Stimulated activated naive CD8-positive, alpha-beta T cell treated with anti-CD3 and anti-CD28 coated beads, Interleukin-15, Interleukin-2, amounts not matched to agents 100 ng/mL and 50 ng/mL, for 24 hours (primary cell): ENCODE measurements around the gene ST3GAL3.
A peak's percentile ranks its signal among the peaks of the same experiment; 100 is the strongest.

Experiments
- H3K27ac Mint-ChIP-seq: one replicate; pipeline ENCODE4 v1.8.0; 2021; ENCODE audit warnings: mild to moderate bottlenecking, mixed read lengths
- H3K27me3 Mint-ChIP-seq: one replicate; pipeline ENCODE4 v1.8.0; 2021; ENCODE audit warnings: mixed read lengths
- H3K36me3 Mint-ChIP-seq: one replicate; pipeline ENCODE4 v1.8.0; 2021; ENCODE audit warnings: low read depth, mixed read lengths
- H3K4me1 Mint-ChIP-seq: one replicate; pipeline ENCODE4 v1.8.0; 2021; ENCODE audit warnings: low read depth, mixed read lengths
- H3K4me3 Mint-ChIP-seq: one replicate; pipeline ENCODE4 v1.8.0; 2021; ENCODE audit warnings: mild to moderate bottlenecking, mixed read lengths
- H3K9me3 Mint-ChIP-seq: one replicate; pipeline ENCODE4 v1.8.0; 2021; ENCODE audit warnings: mixed read lengths

ST3GAL3 gene

GRCh38 chr1:43882763-43883162 is 175.4 kb downstream of the ST3GAL3 start:
- Mint-ChIP-seq H3K4me3 (no peak overlapping the region), H3K4me1 (no peaks in the 10 kb centered on the region), H3K27me3 (no peaks in the 10 kb centered on the region), H3K9me3 (no peaks in the 10 kb centered on the region), H3K36me3 (no peaks in the 10 kb centered on the region), H3K27ac (no peak overlapping the region)

- H3K27ac Mint-ChIP-seq = no peak overlapping the region
- H3K9me3 Mint-ChIP-seq = no peaks in the 10 kb centered on the region
- H3K27me3 Mint-ChIP-seq = no peaks in the 10 kb centered on the region
Observed at GRCh38 chr1:43883321-43883720, 176.0 kb downstream of the ST3GAL3 start.

GRCh38 chr1:43885279-43885801 is 178.0 kb downstream of the ST3GAL3 start:
- H3K27me3 Mint-ChIP-seq = no peaks in the 10 kb centered on the region
- no peak overlapping the region for H3K27ac Mint-ChIP-seq
- H3K36me3 Mint-ChIP-seq = no peaks in the 10 kb centered on the region
- no peaks in the 10 kb centered on the region for H3K9me3 Mint-ChIP-seq
- H3K4me3 Mint-ChIP-seq = no peak overlapping the region
- no peaks in the 10 kb centered on the region for H3K4me1 Mint-ChIP-seq

More at GRCh38 chr1:43883321-43883720, 176.0 kb downstream of the ST3GAL3 start:
- Mint-ChIP-seq H3K4me3 (no peak overlapping the region), H3K4me1 (no peaks in the 10 kb centered on the region), H3K36me3 (no peaks in the 10 kb centered on the region)

- Mint-ChIP-seq H3K27me3 (no peaks in the 10 kb centered on the region), H3K36me3 (no peaks in the 10 kb centered on the region), H3K4me3 (no peak overlapping the region), H3K9me3 (no peaks in the 10 kb centered on the region), H3K4me1 (no peaks in the 10 kb centered on the region), H3K27ac (no peak overlapping the region)
Observed at GRCh38 chr1:43887748-43888147, 180.4 kb downstream of the ST3GAL3 start.

GRCh38 chr1:43890815-43891214 is 183.5 kb downstream of the ST3GAL3 start:
- Mint-ChIP-seq H3K27me3 (no peaks in the 10 kb centered on the region), H3K27ac (no peak overlapping the region), H3K4me1 (no peaks in the 10 kb centered on the region), H3K36me3 (no peaks in the 10 kb centered on the region), H3K9me3 (no peaks in the 10 kb centered on the region), H3K4me3 (no peak overlapping the region)

GRCh38 chr1:43893006-43893405 is 185.7 kb downstream of the ST3GAL3 start:
- Mint-ChIP-seq H3K9me3 (no peaks in the 10 kb centered on the region), H3K36me3 (peaks cover 5% of the 10 kb centered on the region), H3K27me3 (no peaks in the 10 kb centered on the region), H3K27ac (no peak overlapping the region), H3K4me3 (no peak overlapping the region), H3K4me1 (no peaks in the 10 kb centered on the region)

GRCh38 chr1:43898981-43899380 is 191.6 kb downstream of the ST3GAL3 start:
- Mint-ChIP-seq H3K27me3 (no peaks in the 10 kb centered on the region), H3K4me1 (no peaks in the 10 kb centered on the region), H3K4me3 (no peak overlapping the region), H3K27ac (no peak overlapping the region), H3K9me3 (no peaks in the 10 kb centered on the region), H3K36me3 (peaks cover 7% of the 10 kb centered on the region)

GRCh38 chr1:43900386-43900785 is 193.1 kb downstream of the ST3GAL3 start:
- H3K4me1 Mint-ChIP-seq = no peaks in the 10 kb centered on the region
- H3K4me3 Mint-ChIP-seq = no peak overlapping the region
- H3K36me3 Mint-ChIP-seq = peaks cover 7% of the 10 kb centered on the region
- H3K9me3 Mint-ChIP-seq = no peaks in the 10 kb centered on the region
- no peaks in the 10 kb centered on the region for H3K27me3 Mint-ChIP-seq
- H3K27ac Mint-ChIP-seq = no peak overlapping the region

GRCh38 chr1:43901196-43901961 is 194.0 kb downstream of the ST3GAL3 start:
- Mint-ChIP-seq H3K27me3 (no peaks in the 10 kb centered on the region), H3K27ac (no peak overlapping the region), H3K36me3 (peaks cover 7% of the 10 kb centered on the region), H3K4me3 (no peak overlapping the region), H3K4me1 (no peaks in the 10 kb centered on the region), H3K9me3 (no peaks in the 10 kb centered on the region)

GRCh38 chr1:43902058-43902831 is 194.9 kb downstream of the ST3GAL3 start:
- no peaks in the 10 kb centered on the region for H3K4me1 Mint-ChIP-seq
- H3K4me3 Mint-ChIP-seq = no peak overlapping the region
- H3K9me3 Mint-ChIP-seq = no peaks in the 10 kb centered on the region
- H3K27ac Mint-ChIP-seq = peak overlapping the region; percentile 29
- peaks cover 4% of the 10 kb centered on the region for H3K36me3 Mint-ChIP-seq
- no peaks in the 10 kb centered on the region for H3K27me3 Mint-ChIP-seq

GRCh38 chr1:43904660-43905551 is 197.6 kb downstream of the ST3GAL3 start:
- Mint-ChIP-seq H3K4me1 (no peaks in the 10 kb centered on the region), H3K27ac (no peak overlapping the region), H3K27me3 (no peaks in the 10 kb centered on the region), H3K36me3 (peaks cover 8% of the 10 kb centered on the region), H3K4me3 (no peak overlapping the region), H3K9me3 (no peaks in the 10 kb centered on the region)

- Mint-ChIP-seq H3K27ac (no peak overlapping the region), H3K4me3 (no peak overlapping the region), H3K4me1 (no peaks in the 10 kb centered on the region), H3K9me3 (no peaks in the 10 kb centered on the region), H3K27me3 (no peaks in the 10 kb centered on the region), H3K36me3 (peaks cover 8% of the 10 kb centered on the region)
Observed at GRCh38 chr1:43908226-43908625, 200.9 kb downstream of the ST3GAL3 start.

- Mint-ChIP-seq H3K9me3 (no peaks in the 10 kb centered on the region), H3K27me3 (no peaks in the 10 kb centered on the region), H3K36me3 (peaks cover 8% of the 10 kb centered on the region), H3K4me1 (no peaks in the 10 kb centered on the region), H3K27ac (no peak overlapping the region), H3K4me3 (no peak overlapping the region)
Observed at GRCh38 chr1:43908858-43909257, 201.5 kb downstream of the ST3GAL3 start.

- Mint-ChIP-seq H3K9me3 (no peaks in the 10 kb centered on the region), H3K27ac (no peak overlapping the region), H3K27me3 (no peaks in the 10 kb centered on the region), H3K36me3 (peaks cover 8% of the 10 kb centered on the region), H3K4me1 (no peaks in the 10 kb centered on the region), H3K4me3 (no peak overlapping the region)
Observed at GRCh38 chr1:43910343-43910742, 203.0 kb downstream of the ST3GAL3 start.
